HepG2 (cell line): ENCODE measurements around the gene VPS25. TPM values are rescaled to one million over a fixed set of nuclear protein-coding genes. Genes with fewer than 3 reads are reported as not detected.

Source experiments
- AGO1 ChIP-seq: fragments of 200-400 bp; formaldehyde crosslinking; IDR thresholded peaks from 2 replicates; pipeline ENCODE4 v1.6.1; 2017; ENCODE audit warnings: mild to moderate bottlenecking, low read depth, low read length, moderate library complexity; ENCODE audit not compliant: poor library complexity, severe bottlenecking
- ELF3 ChIP-seq: IDR thresholded peaks from 2 replicates; pipeline ENCODE4 v1.6.1; 2016; ENCODE audit warnings: missing genetic modification reagents, missing compliant biosample characterization
- FIP1L1 ChIP-seq: fragments of 200-400 bp; formaldehyde crosslinking; IDR thresholded peaks from 2 replicates; pipeline ENCODE4 v1.6.1; 2018; ENCODE audit warnings: low read depth, mild to moderate bottlenecking, low read length, moderate library complexity, borderline replicate concordance; ENCODE audit not compliant: insufficient read depth
- FOXO1 ChIP-seq: sonication (generic); formaldehyde crosslinking; IDR thresholded peaks from 2 replicates; pipeline ENCODE4 v1.4.0; 2020; ENCODE audit warnings: missing genetic modification reagents
- HNRNPK ChIP-seq: fragments of 200-400 bp; formaldehyde crosslinking; IDR thresholded peaks from 2 replicates; pipeline ENCODE4 v1.6.1; 2018; ENCODE audit warnings: low read length, low read depth, moderate library complexity, mild to moderate bottlenecking; ENCODE audit not compliant: poor library complexity, severe bottlenecking
- KDM5B ChIP-seq: sonication (generic); formaldehyde crosslinking; IDR thresholded peaks from 2 replicates; pipeline ENCODE4 v1.4.0; 2020; ENCODE audit warnings: missing genetic modification reagents, mild to moderate bottlenecking, borderline replicate concordance
- RAD21 ChIP-seq: fragments of 450-650 bp; formaldehyde crosslinking; IDR thresholded peaks from 2 replicates; pipeline ENCODE4 v1.5.0; 2020; ENCODE audit warnings: mild to moderate bottlenecking
- REXO4 ChIP-seq: sonication (generic); formaldehyde crosslinking; IDR thresholded peaks from 2 replicates; pipeline ENCODE4 v1.8.0; 2022; ENCODE audit warnings: missing genetic modification reagents, mild to moderate bottlenecking, borderline replicate concordance
- ZNF225 ChIP-seq: sonication (generic); formaldehyde crosslinking; IDR thresholded peaks from 2 replicates; pipeline ENCODE4 v1.4.0; 2020; ENCODE audit warnings: mild to moderate bottlenecking, missing genetic modification reagents
- ZNF260 ChIP-seq: sonication (generic); formaldehyde crosslinking; IDR thresholded peaks from 2 replicates; pipeline ENCODE4 v1.4.0; 2020; ENCODE audit warnings: missing genetic modification reagents, low read depth, mild to moderate bottlenecking, borderline replicate concordance
- ZNF367 ChIP-seq: sonication (generic); formaldehyde crosslinking; IDR thresholded peaks from 2 replicates; pipeline ENCODE4 v1.4.0; 2020; ENCODE audit warnings: missing genetic modification reagents, borderline replicate concordance
- ZNF557 ChIP-seq: sonication (generic); formaldehyde crosslinking; IDR thresholded peaks from 2 replicates; pipeline ENCODE4 v1.4.0; 2020; ENCODE audit warnings: missing genetic modification reagents
- ZNF749 ChIP-seq: sonication (generic); formaldehyde crosslinking; IDR thresholded peaks from 2 replicates; pipeline ENCODE4 v1.8.0; 2022; ENCODE audit warnings: mild to moderate bottlenecking, missing genetic modification reagents, moderate library complexity, borderline replicate concordance
- ZNF768 ChIP-seq: sonication (generic); formaldehyde crosslinking; IDR thresholded peaks from 2 replicates; pipeline ENCODE4 v1.4.0; 2020; ENCODE audit warnings: missing genetic modification reagents
- ZNF776 ChIP-seq: sonication (generic); formaldehyde crosslinking; IDR thresholded peaks from 2 replicates; pipeline ENCODE4 v1.4.0; 2020; ENCODE audit warnings: mild to moderate bottlenecking, missing genetic modification reagents
- ZNF850 ChIP-seq: sonication (generic); formaldehyde crosslinking; conservative IDR thresholded peaks from 2 replicates; pipeline ENCODE4 v1.9.0; 2021; ENCODE audit warnings: mild to moderate bottlenecking, missing genetic modification reagents
- polyA plus RNA-seq, 8 experiments: library from polyadenylated mRNA; depleted of rRNA in 3 of 8; stranded (reverse) in 7 of 8; unstranded in 1 of 8; fragments of >200 nt; fragmentation: Illumina TruSeq in 4 of 8; extraction: Trizol in 4 of 8; gene quantifications; 2 replicates each; pipeline versions ENCODE4 v1.2.1 to v1.2.3, GENCODE V29; 2011 to 2016; ENCODE audit warnings: low read depth in 4 of 8, missing spikeins in 1 of 8, mixed read lengths in 1 of 8; ENCODE audit not compliant: insufficient read depth in 1 of 8
- total RNA-seq, 5 experiments: library from RNA; depleted of rRNA; stranded (reverse); fragments of >200 nt; fragmentation: Illumina TruSeq; extraction: Trizol; gene quantifications; 2 replicates each; pipeline ENCODE4 v1.2.3, GENCODE V29; 2016; ENCODE audit warnings: low read depth in 1 of 5
- TF ChIP-seq, protein P1 (sequence below): sonication (generic); formaldehyde crosslinking; IDR thresholded peaks from 2 replicates; pipeline ENCODE4 v1.4.0; 2020; ENCODE audit warnings: missing genetic modification reagents
- TF ChIP-seq, protein P2 (sequence below): IDR thresholded peaks from 2 replicates; pipeline ENCODE4 v1.6.1; 2016; ENCODE audit warnings: low read depth, control low read depth
- TF ChIP-seq, protein P3 (sequence below): sonication (generic); formaldehyde crosslinking; IDR thresholded peaks from 2 replicates; pipeline ENCODE4 v1.5.1; 2020; ENCODE audit warnings: mild to moderate bottlenecking, missing genetic modification reagents, borderline replicate concordance
- TF ChIP-seq, protein P4 (sequence below): sonication (generic); formaldehyde crosslinking; IDR thresholded peaks from 2 replicates; pipeline ENCODE4 v1.5.1; 2020; ENCODE audit warnings: missing genetic modification reagents, mild to moderate bottlenecking, borderline replicate concordance

Gene VPS25
- total and polyA plus RNA-seq, 2 of the 13 experiments (the other 11 are each of a cell fraction or from before 2014, with no cell fraction given), result 161 to 249 TPM

DNA sequence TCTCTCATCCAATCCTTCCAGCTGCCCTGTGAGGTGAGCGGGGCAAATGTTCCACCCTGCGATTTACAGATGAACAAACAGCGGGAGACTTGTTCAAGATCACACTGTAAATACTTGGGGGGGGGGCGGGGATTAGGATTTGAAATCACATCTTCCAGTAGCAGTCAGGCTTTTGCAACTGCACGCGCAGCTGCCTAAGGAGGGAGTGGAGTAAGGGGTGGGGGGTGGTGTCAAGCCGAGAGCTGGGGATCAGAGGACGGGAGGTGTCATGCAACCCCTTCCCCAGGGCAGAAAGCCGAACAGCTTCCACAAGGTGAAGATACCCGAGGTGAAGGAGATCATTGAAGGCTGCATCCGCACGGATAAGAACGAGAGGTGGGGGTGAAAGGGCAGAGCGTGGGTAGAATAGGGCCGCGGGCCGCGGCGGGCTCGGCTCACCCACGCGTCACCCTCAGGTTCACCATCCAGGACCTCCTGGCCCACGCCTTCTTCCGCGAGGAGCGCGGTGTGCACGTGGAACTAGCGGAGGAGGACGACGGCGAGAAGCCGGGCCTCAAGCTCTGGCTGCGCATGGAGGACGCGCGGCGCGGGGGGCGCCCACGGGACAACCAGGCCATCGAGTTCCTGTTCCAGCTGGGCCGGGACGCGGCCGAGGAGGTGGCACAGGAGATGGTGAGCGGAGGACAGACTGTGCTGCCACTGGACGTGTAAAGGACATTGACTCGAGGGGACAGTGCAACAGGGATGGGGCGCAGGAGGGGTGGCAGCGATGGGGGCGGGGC is 11.8 kb downstream of the VPS25 start (continued):
- TF ChIP-seq FIP1L1 (no peak), ZNF557 (CRISPR knock-in tag) (no peak), ZNF225 (CRISPR knock-in tag) (peak; percentile 31; the same call in 1 of the 2 replicates), ZNF768 (CRISPR knock-in tag) (no peak; the same call in 1 of the 2 replicates), ZNF749 (CRISPR knock-in tag) (no peak), RAD21 (CRISPR knock-in tag) (no peak), ZNF850 (no peak), ELF3 (CRISPR knock-in tag) (no peak), AGO1 (peak; percentile 35), ZNF367 (CRISPR knock-in tag) (no peak), REXO4 (CRISPR knock-in tag) (no peak), HNRNPK (no peak), KDM5B (CRISPR knock-in tag) (0 out of 2 replicates have a peak, but pooled peaks have one; percentile 33), FOXO1 (no peak), ZNF776 (CRISPR knock-in tag) (peak; percentile 51; the same call in 1 of the 2 replicates), ZNF260 (no peak)
- TF ChIP-seq, protein P1, sequence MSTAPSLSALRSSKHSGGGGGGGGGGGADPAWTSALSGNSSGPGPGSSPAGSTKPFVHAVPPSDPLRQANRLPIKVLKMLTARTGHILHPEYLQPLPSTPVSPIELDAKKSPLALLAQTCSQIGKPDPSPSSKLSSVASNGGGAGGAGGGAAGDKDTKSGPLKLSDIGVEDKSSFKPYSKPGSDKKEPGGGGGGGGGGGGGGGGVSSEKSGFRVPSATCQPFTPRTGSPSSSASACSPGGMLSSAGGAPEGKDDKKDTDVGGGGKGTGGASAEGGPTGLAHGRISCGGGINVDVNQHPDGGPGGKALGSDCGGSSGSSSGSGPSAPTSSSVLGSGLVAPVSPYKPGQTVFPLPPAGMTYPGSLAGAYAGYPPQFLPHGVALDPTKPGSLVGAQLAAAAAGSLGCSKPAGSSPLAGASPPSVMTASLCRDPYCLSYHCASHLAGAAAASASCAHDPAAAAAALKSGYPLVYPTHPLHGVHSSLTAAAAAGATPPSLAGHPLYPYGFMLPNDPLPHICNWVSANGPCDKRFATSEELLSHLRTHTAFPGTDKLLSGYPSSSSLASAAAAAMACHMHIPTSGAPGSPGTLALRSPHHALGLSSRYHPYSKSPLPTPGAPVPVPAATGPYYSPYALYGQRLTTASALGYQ (CRISPR knock-in tag), result no peak
- TF ChIP-seq, protein P2, sequence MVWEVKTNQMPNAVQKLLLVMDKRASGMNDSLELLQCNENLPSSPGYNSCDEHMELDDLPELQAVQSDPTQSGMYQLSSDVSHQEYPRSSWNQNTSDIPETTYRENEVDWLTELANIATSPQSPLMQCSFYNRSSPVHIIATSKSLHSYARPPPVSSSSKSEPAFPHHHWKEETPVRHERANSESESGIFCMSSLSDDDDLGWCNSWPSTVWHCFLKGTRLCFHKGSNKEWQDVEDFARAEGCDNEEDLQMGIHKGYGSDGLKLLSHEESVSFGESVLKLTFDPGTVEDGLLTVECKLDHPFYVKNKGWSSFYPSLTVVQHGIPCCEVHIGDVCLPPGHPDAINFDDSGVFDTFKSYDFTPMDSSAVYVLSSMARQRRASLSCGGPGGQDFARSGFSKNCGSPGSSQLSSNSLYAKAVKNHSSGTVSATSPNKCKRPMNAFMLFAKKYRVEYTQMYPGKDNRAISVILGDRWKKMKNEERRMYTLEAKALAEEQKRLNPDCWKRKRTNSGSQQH (CRISPR knock-in tag), result no peak
- TF ChIP-seq, protein P3, sequence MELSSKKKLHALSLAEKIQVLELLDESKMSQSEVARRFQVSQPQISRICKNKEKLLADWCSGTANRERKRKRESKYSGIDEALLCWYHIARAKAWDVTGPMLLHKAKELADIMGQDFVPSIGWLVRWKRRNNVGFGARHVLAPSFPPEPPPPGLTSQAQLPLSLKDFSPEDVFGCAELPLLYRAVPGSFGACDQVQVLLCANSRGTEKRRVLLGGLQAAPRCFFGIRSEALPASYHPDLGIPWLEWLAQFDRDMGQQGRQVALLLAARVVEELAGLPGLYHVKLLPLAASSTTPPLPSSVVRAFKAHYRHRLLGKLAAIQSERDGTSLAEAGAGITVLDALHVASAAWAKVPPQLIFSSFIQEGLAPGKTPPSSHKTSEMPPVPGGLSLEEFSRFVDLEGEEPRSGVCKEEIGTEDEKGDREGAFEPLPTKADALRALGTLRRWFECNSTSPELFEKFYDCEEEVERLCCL (CRISPR knock-in tag), result no peak
- TF ChIP-seq, protein P4, sequence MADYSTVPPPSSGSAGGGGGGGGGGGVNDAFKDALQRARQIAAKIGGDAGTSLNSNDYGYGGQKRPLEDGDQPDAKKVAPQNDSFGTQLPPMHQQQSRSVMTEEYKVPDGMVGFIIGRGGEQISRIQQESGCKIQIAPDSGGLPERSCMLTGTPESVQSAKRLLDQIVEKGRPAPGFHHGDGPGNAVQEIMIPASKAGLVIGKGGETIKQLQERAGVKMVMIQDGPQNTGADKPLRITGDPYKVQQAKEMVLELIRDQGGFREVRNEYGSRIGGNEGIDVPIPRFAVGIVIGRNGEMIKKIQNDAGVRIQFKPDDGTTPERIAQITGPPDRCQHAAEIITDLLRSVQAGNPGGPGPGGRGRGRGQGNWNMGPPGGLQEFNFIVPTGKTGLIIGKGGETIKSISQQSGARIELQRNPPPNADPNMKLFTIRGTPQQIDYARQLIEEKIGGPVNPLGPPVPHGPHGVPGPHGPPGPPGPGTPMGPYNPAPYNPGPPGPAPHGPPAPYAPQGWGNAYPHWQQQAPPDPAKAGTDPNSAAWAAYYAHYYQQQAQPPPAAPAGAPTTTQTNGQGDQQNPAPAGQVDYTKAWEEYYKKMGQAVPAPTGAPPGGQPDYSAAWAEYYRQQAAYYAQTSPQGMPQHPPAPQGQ, result no peak
